OCI-LY7 (cell line): ENCODE results near the gene CNBP. TPM values are rescaled to one million over a fixed set of nuclear protein-coding genes. Genes with fewer than 3 reads are reported as not detected.

Experiments used
- BruUV-seq: library from RNA; stranded (reverse); fragments of 400-500 nt; replicated peaks from 2 replicates; lab custom pipeline; 2021; lab: Mats Ljungman, UMichigan
- CTCF ChIA-PET: fragments of 300-600 bp; sonication (Branson Sonifier 250); formaldehyde crosslinking; loops from one replicate; lab custom pipeline; 2022; ENCODE audit warnings: antibody characterized with exemption; ENCODE audit not compliant: unreplicated experiment; lab: Charles Lee
- POLR2A ChIA-PET: fragments of 300-600 bp; sonication (Branson Sonifier 250); formaldehyde crosslinking; loops from one replicate; lab custom pipeline; 2022; ENCODE audit warnings: antibody characterized with exemption; lab: Charles Lee
- DNase-seq: peaks from one replicate; pipeline ENCODE4 v3.0.0-alpha.2; 2015; ENCODE audit warnings: low spot score
- H2AFZ ChIP-seq: fragments of 200-600 bp; sonication (generic), shearing (Covaris generic); 2 replicates; pipeline ENCODE4 v1.6.1; 2014; ENCODE audit warnings: mild to moderate bottlenecking, antibody characterized with exemption, low read length, moderate library complexity
- H3K27ac ChIP-seq: fragments of 200-600 bp; sonication (generic); 2 replicates; pipeline ENCODE4 v1.5.1; 2014; ENCODE audit warnings: mixed run types, low read depth, mild to moderate bottlenecking, moderate library complexity, low read length, inconsistent platforms; ENCODE audit not compliant: poor library complexity, severe bottlenecking
- H3K36me3 ChIP-seq: fragments of 200-600 bp; sonication (generic); 2 replicates; pipeline ENCODE4 v1.6.1; 2014; ENCODE audit warnings: mild to moderate bottlenecking, antibody characterized with exemption, low read length, moderate library complexity, mixed read lengths; ENCODE audit not compliant: insufficient read depth
- H3K4me1 ChIP-seq: fragments of 200-600 bp; sonication (generic); 2 replicates; pipeline ENCODE4 v1.5.1; 2014; ENCODE audit warnings: mild to moderate bottlenecking, low read length; ENCODE audit not compliant: insufficient read depth, poor library complexity, severe bottlenecking
- H3K4me2 ChIP-seq: fragments of 200-600 bp; sonication (generic); 2 replicates; pipeline ENCODE4 v1.6.1; 2014; ENCODE audit warnings: mild to moderate bottlenecking, low read length
- H3K4me3 ChIP-seq: fragments of 200-600 bp; sonication (generic); 2 replicates; pipeline ENCODE4 v1.5.1; 2014; ENCODE audit warnings: mild to moderate bottlenecking, low read depth, low read length; ENCODE audit not compliant: poor library complexity, severe bottlenecking
- H3K79me2 ChIP-seq: fragments of 200-600 bp; sonication (generic); 2 replicates; pipeline ENCODE4 v1.6.1; 2016; ENCODE audit warnings: low read depth, mild to moderate bottlenecking, low read length, moderate library complexity, mixed read lengths; ENCODE audit not compliant: insufficient read depth
- H3K9me2 ChIP-seq: fragments of 200-600 bp; sonication (generic); 2 replicates; pipeline ENCODE4 v1.6.1; 2016; ENCODE audit warnings: mild to moderate bottlenecking, low read length, mixed read lengths; ENCODE audit not compliant: insufficient read depth
- H3K9me3 ChIP-seq: fragments of 200-600 bp; sonication (generic); 2 replicates; pipeline ENCODE4 v1.6.1; 2014; ENCODE audit warnings: mild to moderate bottlenecking, mixed run types, low read length, mixed read lengths
- H4K20me1 ChIP-seq: fragments of 200-600 bp; sonication (generic); 2 replicates; pipeline ENCODE4 v1.6.1; 2014; ENCODE audit warnings: mild to moderate bottlenecking, antibody characterized with exemption, low read length, moderate library complexity, mixed read lengths; ENCODE audit not compliant: insufficient read depth
- CTCF ChIP-seq: fragments of 200-600 bp; sonication (generic); conservative IDR thresholded peaks from 2 replicates; pipeline ENCODE4 v1.5.1; 2014; ENCODE audit warnings: mild to moderate bottlenecking, antibody characterized with exemption, low read length, moderate library complexity, mixed read lengths
- EZH2phosphoT487 ChIP-seq: fragments of 200-600 bp; sonication (generic); IDR thresholded peaks from 2 replicates; pipeline ENCODE4 v1.6.1; 2018; ENCODE audit warnings: low read depth, borderline replicate concordance, mild to moderate bottlenecking, mixed run types, antibody characterized with exemption, low read length, moderate library complexity, mixed read lengths
- intact Hi-C: fragments of 100-400 bp; cut with micrococcal nuclease; formaldehyde crosslinking; loops from one replicate; pipeline ENCODE4 v1.10.0; 2022; ENCODE audit not compliant: unreplicated experiment
- small RNA-seq: library from RNA; depleted of rRNA; stranded (forward); fragments of <200 nt; gene quantifications from one replicate; pipeline ENCODE3, GENCODE V24; 2014
- total RNA-seq, 2 experiments: library from RNA; depleted of rRNA in 1 of 2; stranded (reverse); fragments of >200 nt in 1 of 2; shearing (Covaris generic) in 1 of 2; gene quantifications; 2 replicates each; pipeline ENCODE4 v1.2.3, GENCODE V29; 2014 to 2022

Gene CNBP
- total RNA-seq, 2 experiments from 2014 or later: 324 to 336 TPM

- Histone ChIP-seq H3K4me3 (peak overlapping the region; percentile 74), H3K9me2 (no peaks in the 10 kb centered on the region), H3K9me3 (no peaks in the 10 kb centered on the region), H3K36me3 (peaks cover 33% of the 10 kb centered on the region; the same call in 1 of the 2 replicates), H3K4me2 (peak overlapping the region; percentile 95), H4K20me1 (no peaks in the 10 kb centered on the region), H3K27ac (peak overlapping the region; percentile 92), H3K4me1 (peaks cover 63% of the 10 kb centered on the region), H2AFZ (peak overlapping the region; percentile 13; the same call in 1 of the 2 replicates), H3K79me2 (peaks cover 31% of the 10 kb centered on the region)
- peak; percentile 48 for DNase-seq
- CTCF ChIA-PET: no interaction called here
- no TSS peak for BruUV-seq
- intact Hi-C loops: no loop called here
- POLR2A ChIA-PET: interaction anchor here (0.5 to 2.0 kb wide), 5 partner anchors 18 to 146 kb away, joined by 4 to 5 read pairs (median 5); no protein-coding TSS in a partner anchor
- TF ChIP-seq EZH2phosphoT487 (no peak), CTCF (no peak)
These were observed 65.0 kb downstream of the CNBP start for GRCh38 chr3:129118745-129119144.

Small RNA genes within 50 kb of the gene (small RNA-seq; reads per million reads assigned to genes)
- gene RPS27P12: not detected

Other genes with a start within 250 kb of the CNBP start
- 0.66 TPM in 1 of 2 replicates, not detected in the other for gene CFAP92, start 189.8 kb downstream of the CNBP start, total RNA-seq (2014; rRNA removed; shearing (Covaris generic))
- gene CFAP92, start 189.8 kb downstream of the CNBP start, total RNA-seq (2022): 0.08 and 0.18 TPM in 2 replicates
- not detected in 2 replicates for gene EFCC1, start 182.6 kb downstream of the CNBP start, total RNA-seq (2014; rRNA removed; shearing (Covaris generic))
- not detected in 2 replicates for gene EFCC1, start 182.6 kb downstream of the CNBP start, total RNA-seq (2022)
- not detected in 2 replicates for gene GP9, start 123.1 kb downstream of the CNBP start, total RNA-seq (2014; rRNA removed; shearing (Covaris generic))
- not detected in 2 replicates for gene GP9, start 123.1 kb downstream of the CNBP start, total RNA-seq (2022)
- 11.6 and 12.5 TPM in 2 replicates for gene RAB43, start 62.1 kb downstream of the CNBP start, total RNA-seq (2014; rRNA removed; shearing (Covaris generic))
- gene RAB43, start 62.1 kb downstream of the CNBP start, total RNA-seq (2022): 10.4 and 14.1 TPM in 2 replicates
- 34.5 and 40.3 TPM in 2 replicates for gene ISY1, start 22.8 kb downstream of the CNBP start, total RNA-seq (2014; rRNA removed; shearing (Covaris generic))
- gene ISY1, start 22.8 kb downstream of the CNBP start, total RNA-seq (2022): 54.9 and 62.1 TPM in 2 replicates
- 91.9 and 135 TPM in 2 replicates for gene COPG1, start 65.7 kb upstream of the CNBP start, total RNA-seq (2014; rRNA removed; shearing (Covaris generic))
- gene COPG1, start 65.7 kb upstream of the CNBP start, total RNA-seq (2022): 174 and 182 TPM in 2 replicates
- gene HMCES, start 95.0 kb upstream of the CNBP start, total RNA-seq (2014; rRNA removed; shearing (Covaris generic)): 90.6 and 104 TPM in 2 replicates
- 287 and 320 TPM in 2 replicates for gene HMCES, start 95.0 kb upstream of the CNBP start, total RNA-seq (2022)
- 0.36 and 1.1 TPM in 2 replicates for gene EFCAB12, start 244.7 kb upstream of the CNBP start, total RNA-seq (2014; rRNA removed; shearing (Covaris generic))
- gene EFCAB12, start 244.7 kb upstream of the CNBP start, total RNA-seq (2022): 2.5 and 2.6 TPM in 2 replicates